Measurements from ENCODE around the gene SLC25A25. TPM values are rescaled to one million over a fixed set of nuclear protein-coding genes. Genes with fewer than 3 reads are reported as not detected.

The SLC25A25 gene
- total and polyA plus RNA-seq, 10 of the 15 experiments (the other 5 are each of a cell fraction or from before 2014, with no cell fraction given) = 0.04 to 17.1 (median 12.4) TPM; not detected in 1

GRCh38 chr9:128034821-128035652, 33.0 kb upstream of the SLC25A25 start (continued):
- TF ChIP-seq REST (IDR thresholded peaks at IDR 0.05; ENCODE audit: low read depth, low read length) (no peak), SIN3A (IDR thresholded peaks at IDR 0.05; ENCODE audit: low read depth, low read length) (no peak), BHLHE40 (IDR thresholded peaks at IDR 0.05; ENCODE audit: borderline replicate concordance in 1 of 2, low read depth in 2 of 2, low read length in 1 of 2) (peak in 1 of 2 experiments; percentile 16; a peak in 1 of 4 replicates), SREBF1 (IDR thresholded peaks at IDR 0.05; ENCODE audit: low read length) (no peak), IKZF2 (IDR thresholded peaks at IDR 0.05) (0 out of 4 replicates have a peak, but pooled peaks have one; percentile 45 to 48), TCF3 (IDR thresholded peaks at IDR 0.05; ENCODE audit: borderline replicate concordance, insufficient read depth, low read depth, low read length) (no peak), RUNX3 (IDR thresholded peaks at IDR 0.05; ENCODE audit: low read length) (no peak), JUNB (IDR thresholded peaks at IDR 0.05) (no peak), TARDBP (IDR thresholded peaks at IDR 0.05; ENCODE audit: borderline replicate concordance) (no peak), USF2 (IDR thresholded peaks at IDR 0.05; ENCODE audit: borderline replicate concordance, low read depth, low read length) (no peak), ATF2 (IDR thresholded peaks at IDR 0.05; ENCODE audit: low read length) (no peak), RFX5 (IDR thresholded peaks at IDR 0.05; ENCODE audit: low read depth, low read length) (no peak), NFYA (IDR thresholded peaks at IDR 0.05; ENCODE audit: borderline replicate concordance, low read depth, low read length) (no peak), GABPA (IDR thresholded peaks at IDR 0.05; ENCODE audit: low read depth) (no peak), IRF4 (IDR thresholded peaks at IDR 0.05; ENCODE audit: low read depth, low read length) (0 out of 2 replicates have a peak, but pooled peaks have one; percentile 11), RAD51 (IDR thresholded peaks at IDR 0.05) (no peak), ZZZ3 (IDR thresholded peaks at IDR 0.05; ENCODE audit: control insufficient read depth, insufficient read length, low read depth) (no peak), SMARCA5 (IDR thresholded peaks at IDR 0.05) (peak; percentile 74; the same call in 1 of the 2 replicates), RB1 (IDR thresholded peaks at IDR 0.05; ENCODE audit: borderline replicate concordance) (0 out of 2 replicates have a peak, but pooled peaks have one; percentile 23), NFIC (IDR thresholded peaks at IDR 0.05; ENCODE audit: low read depth, low read length) (no peak), ZNF217 (IDR thresholded peaks at IDR 0.05) (no peak), NR2C1 (IDR thresholded peaks at IDR 0.05) (no peak), RCOR1 (conservative IDR thresholded peaks at IDR 0.05; ENCODE audit: low read depth, low read length) (no peak), SMC3 (IDR thresholded peaks at IDR 0.05; ENCODE audit: borderline replicate concordance, low read length) (peak; percentile 93), E2F4 (IDR thresholded peaks at IDR 0.05; ENCODE audit: low read depth, low read length) (no peak), TCF7 (IDR thresholded peaks at IDR 0.05; ENCODE audit: borderline replicate concordance) (no peak)

Measured in GM12878 (cell line).